Heart left ventricle (tissue), 13 donors: ENCODE data around the gene MRGPRX4.

Experiments used
- POLR2A ChIP-seq, 2 donors: fragments of 450-650 bp; IDR thresholded peaks; one replicate each; pipeline ENCODE4 v1.6.1; 2017; ENCODE audit warnings: antibody characterized with exemption in 2 of 2, mild to moderate bottlenecking in 2 of 2, moderate library complexity in 2 of 2
- TF ChIP-seq, protein P1 (sequence below), 12 donors: fragments of 200-600 bp; sonication (generic) in 4 of 12; IDR thresholded peaks; one replicate each; pipeline versions ENCODE4 v1.5.0 to v1.8.0; 2018 to 2022; ENCODE audit warnings: antibody characterized with exemption in 12 of 12, mild to moderate bottlenecking in 5 of 12
- donor health status: ischemic (EF 13 %, LVEDD 7.1; RV severe dilation, severe dysfunction).
- donor health status: DM: no; HTN: yes; CAD: no.
- donor health status: DM: no; HTN: no; CAD: no.
- donor health status: ischemic (EF 25% LVEDD 6.9; RV normal size, moderate dysfunction).
- donor health status: ischemic (EF 25% LVEDD 5.7; RV mildly dilated, moderate dysfunction).
- donor health status: ischemic (EF 35%, LVEDD 5.7; RV mildly dilated, moderate dysfunction).
- donor health status: nonischemic (EF 11% LVEDD 7.7; RV severe dilation, severe dysfunction).
- donor health status: DM: yes; HTN: yes; CAD: no.
- donor health status: PGD.
- donor health status: ischemic (EF 29% LVEDD 5.4; RV normal size, mild dysfunction).
- donor health status: nonischemic (EF 23%, LVEDD 6.1; RV moderate dilation, normal function).

DNA sequence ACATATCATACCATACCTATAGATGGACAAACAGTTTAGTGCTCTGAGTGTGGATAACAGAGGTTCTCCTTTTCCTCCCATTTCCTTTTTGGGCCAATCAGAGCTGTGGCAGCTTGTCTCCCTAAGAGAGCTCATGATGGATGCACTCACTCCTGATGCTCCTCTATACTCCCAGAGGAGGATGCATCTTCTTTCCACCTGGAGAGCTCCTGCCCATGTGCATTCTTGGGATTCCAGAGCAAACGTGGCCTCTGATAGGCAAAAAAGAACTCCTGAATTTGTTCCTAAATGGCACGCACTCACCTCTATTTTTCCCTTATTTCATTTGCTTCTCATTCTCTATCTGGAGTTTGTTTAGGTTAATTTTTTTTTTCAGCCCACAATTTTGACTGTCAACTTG is 37.3 kb upstream of the MRGPRX4 start:
- TF ChIP-seq, protein P1, sequence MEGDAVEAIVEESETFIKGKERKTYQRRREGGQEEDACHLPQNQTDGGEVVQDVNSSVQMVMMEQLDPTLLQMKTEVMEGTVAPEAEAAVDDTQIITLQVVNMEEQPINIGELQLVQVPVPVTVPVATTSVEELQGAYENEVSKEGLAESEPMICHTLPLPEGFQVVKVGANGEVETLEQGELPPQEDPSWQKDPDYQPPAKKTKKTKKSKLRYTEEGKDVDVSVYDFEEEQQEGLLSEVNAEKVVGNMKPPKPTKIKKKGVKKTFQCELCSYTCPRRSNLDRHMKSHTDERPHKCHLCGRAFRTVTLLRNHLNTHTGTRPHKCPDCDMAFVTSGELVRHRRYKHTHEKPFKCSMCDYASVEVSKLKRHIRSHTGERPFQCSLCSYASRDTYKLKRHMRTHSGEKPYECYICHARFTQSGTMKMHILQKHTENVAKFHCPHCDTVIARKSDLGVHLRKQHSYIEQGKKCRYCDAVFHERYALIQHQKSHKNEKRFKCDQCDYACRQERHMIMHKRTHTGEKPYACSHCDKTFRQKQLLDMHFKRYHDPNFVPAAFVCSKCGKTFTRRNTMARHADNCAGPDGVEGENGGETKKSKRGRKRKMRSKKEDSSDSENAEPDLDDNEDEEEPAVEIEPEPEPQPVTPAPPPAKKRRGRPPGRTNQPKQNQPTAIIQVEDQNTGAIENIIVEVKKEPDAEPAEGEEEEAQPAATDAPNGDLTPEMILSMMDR (IDR thresholded peaks at IDR 0.05), result no peak
- no peak for TF ChIP-seq POLR2A (IDR thresholded peaks at IDR 0.05)
